Eye (tissue), 1 donor: ENCODE data around the gene ABRACL.
"Not testable (repeated sequence)": the region's sequence is repeated elsewhere in the genome, so short reads cannot be mapped to it uniquely, and the experiment has no call there.

ENCODE experiments used
- DNase-seq: peaks from one replicate; pipeline ENCODE4 v3.0.0-alpha.2; 2015

ABRACL gene

DNA sequence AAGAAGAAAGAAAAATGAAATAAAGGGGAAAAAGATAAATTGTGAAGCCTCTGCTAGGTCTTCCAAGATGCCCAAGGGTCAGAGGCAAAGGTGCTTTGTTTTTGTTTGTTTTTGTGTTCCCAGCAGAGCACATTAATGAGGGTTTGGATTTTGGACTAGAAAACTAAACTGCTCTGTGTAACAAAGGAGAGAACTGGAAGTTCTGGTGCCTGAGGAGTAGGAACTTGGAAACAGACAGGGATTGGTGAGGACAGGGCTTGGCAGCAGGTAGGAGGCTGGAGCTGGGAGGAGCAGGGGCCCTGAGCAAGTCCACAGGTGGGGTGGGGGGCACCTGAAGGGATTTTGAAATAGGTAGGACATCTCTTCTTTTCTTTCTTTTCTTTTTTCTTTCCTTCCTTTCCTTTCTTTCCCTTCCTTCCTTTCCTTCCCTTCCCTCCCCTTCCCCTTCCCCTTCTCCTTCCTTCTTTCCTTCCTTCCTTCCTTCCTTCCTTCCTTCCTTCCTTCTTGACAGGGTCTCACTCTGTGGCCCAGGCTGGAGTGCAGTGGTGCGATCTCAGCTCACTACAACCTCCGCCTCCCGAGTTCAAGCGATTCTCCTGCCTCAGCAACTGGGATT, 15.3 kb upstream of the ABRACL start:
- no peak for DNase-seq

DNA sequence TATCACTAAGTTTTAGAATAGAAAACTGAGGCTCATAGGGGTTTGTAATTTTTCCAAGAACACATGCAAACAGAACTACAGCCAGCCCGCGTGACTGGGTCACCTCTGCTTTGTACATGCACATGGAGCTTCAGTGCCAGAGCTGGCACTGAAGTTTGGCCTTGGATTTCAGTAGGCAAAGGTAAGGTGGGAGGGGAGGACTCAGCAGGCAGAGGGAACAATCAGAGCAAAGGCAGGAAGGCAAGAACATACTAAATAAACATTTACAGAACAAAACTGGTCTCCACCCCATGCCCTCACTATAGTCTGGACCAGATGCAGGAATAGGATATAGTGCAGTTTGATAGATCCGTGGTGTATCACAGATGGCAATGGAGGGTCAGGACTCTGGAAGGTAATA, 13.6 kb upstream of the ABRACL start:
- DNase-seq = no peak

DNA sequence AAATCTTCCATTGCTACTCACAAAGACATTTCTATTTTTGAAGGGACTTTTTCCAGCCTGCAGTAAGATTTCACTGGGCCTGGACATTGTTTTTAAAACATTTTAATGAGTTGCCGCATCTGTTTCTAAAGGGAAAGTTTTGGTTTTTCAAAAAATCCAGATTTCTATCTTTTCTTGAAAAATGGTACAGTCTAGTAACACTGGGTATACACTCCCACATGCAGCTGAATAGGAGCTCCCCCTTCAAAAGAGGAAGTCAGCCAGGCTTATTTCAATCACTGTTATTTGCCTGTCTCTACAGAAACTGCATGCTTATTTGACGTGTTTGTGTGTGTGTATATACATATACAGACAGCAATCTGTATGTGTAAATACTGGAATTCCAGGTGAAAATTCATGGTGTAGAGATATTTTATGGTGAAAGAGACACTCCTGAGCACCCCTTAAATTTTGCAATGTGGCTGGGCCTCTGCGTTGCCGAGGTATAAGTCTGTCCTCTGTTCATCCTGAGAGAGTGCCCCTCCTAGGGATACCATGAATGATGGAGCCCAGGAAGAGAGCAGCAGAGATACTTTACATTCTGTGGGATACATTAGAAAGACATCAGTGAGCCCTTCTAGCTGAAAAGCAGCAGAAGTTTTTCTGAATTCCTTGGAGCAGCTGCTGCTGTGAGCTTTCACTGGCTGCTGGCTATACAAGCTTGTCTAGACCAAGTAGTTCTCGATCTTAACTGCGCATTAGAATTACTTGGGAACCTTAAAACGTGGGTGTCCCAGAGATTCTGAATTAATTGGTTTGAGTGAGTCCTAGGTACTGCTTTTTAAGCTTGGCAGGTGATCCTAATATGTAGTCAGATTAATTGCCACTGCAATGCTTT, 12.0 kb upstream of the ABRACL start:
- DNase-seq = peak; percentile 59

DNA sequence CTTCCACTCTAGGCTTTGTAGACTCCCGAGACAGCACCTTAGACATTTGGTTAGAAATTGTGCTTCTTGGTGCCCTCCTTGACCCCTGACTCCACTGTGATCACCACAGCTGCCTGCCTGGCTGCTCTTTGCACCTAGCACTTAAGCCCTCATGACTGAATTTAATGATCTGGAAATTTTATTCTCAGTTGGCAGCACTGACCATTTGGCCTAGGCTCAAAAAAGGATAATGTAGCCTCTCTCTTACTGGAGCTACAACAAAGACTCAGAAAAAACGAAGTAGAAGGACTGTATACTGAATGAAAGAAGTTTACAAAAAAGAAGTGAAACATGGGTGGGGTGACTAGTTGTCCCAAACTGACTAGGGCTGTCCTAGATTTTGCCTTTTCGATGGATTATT, 11.3 kb upstream of the ABRACL start:
- no peak for DNase-seq

DNA sequence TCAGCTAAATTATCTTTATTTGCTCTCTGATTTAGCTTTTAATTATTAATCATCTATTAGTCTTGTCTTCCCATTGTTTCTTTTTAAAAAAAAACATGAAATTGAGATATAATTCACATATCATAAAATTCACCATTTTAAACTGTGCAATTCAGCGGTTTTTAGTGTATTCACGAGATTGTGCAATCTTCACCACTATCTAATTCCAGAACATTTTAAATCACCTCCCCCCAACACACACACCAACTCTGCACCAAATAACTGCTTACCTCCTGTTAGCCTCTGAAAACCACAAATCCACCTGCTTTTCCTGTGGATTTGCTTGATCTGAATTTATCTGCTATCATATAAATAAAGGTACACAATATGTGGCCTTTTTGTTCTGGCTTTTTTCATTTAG, 8.8 kb upstream of the ABRACL start:
- DNase-seq = no peak

DNA sequence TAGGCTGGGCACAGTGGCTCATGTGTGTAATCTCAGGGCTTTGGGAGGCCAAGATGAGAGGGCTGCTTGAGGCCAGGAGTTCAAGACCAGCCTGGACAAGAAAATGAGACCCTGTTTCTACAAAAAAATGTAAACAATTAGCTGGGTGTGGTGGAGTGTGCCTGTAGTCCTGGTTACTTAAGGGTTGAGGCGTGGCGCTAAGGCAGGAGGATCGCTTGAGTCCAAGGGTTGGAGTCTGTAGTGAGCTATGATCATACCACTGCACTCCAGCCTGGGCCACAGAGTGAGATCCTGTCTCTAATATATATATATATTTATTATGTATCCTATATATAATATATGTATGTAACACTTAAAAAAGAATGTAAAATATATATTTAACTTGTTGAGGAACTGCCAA, 7.9 kb upstream of the ABRACL start:
- no peak for DNase-seq

DNA sequence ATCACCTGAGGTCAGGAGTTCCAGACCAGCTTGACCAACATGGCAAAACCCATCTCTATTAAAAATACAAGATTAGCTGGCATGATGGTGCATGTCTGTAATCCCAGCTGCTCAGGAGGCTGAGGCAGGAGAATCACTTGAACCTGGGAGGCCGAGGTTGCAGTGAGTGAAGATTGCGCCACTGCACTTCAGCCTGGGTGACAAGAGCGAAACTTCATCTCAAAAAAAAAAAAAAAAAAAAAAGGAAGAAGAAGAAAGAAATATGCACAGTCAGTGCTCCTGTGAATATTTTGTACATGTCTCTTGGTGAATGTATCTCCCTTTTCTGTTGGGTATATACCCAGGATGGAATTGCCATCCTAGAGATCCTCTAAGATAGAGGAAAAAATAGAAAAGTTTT, 3.1 kb upstream of the ABRACL start:
- DNase-seq = not testable (repeated sequence)

DNA sequence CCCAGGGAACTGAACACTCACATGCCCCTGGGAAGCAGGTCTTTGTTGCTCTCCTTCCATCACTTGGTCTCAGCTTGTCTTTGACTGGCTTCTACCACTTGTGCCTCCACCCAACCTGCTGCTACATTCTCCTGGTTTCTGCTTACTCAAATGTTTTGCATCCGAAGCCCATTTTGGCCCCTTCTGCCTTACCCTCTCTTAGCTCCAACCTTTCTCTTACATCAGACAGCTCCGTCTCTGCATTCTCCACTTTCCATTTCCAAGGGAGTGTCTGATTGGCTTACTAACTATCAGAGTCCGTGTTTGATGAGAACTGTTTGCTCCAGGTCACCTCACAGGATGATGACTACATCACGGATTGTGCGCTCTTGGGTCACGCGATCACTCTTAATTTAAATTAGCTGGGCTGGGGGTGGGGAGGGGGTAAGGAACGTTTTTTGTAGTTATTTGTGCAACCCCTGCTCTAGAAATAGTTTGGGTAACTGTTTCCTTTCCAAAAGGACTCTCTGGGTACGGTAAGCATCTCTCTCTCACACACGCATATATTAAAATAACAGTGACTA, 844 bp upstream of the ABRACL start:
- peak; percentile 80 for DNase-seq

DNA sequence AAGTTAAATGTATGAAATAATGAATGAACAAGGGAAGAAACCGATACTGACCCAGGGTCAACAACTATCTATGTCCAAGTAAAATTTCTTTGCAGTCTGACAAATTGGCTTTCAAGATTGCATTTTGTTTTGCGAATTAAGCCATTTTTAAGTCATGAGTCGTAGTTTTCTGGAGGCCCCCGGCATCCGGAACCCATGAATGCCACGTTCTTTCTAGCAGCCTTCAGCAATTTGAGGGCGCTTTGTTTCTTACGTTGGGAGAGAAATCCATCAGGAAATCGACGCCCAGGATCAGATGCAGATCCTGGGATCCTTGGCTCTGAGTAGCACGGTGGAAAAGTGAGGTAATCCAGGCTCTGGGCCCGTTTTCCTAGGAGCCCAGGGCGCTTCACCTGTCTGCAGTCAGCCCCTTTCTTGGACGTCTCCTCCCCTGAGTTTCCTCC, 309 bp upstream of the ABRACL start:
- no peak for DNase-seq

DNA sequence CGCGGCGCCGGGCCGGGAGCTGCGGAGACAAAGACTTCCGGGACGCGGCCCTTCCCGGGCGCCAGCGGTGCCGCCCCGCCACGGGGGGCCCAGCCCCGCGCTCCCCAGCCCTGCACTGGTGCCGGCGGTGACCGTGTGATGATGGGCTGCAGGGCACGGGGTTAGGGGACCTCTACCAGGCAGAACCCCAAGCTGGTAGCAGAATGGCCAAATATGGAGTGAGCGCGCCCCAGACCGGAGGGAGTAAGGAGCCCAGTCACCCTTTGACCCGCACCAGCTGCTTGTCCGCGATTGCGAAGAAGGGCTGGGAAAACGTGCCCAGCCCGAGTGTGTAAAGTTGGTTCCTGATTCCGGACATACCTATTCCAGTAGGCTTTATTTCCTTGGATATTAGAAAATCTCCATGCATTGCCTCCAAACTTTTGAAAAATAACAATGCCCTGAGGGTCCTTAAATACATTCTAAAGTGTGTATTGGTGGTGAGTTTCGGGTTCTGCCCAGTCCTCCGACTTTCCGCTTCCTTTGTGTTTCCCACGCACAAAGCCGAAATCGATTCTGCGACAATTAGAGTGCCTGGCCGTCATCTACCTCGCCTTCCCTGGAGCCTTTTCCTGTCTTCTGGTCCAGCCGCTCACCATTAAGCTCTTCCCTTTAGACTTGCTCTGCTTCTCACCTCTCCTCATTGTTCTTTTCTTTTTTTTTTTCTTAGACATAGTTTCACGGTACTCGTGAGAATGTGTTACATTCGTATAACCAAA, 1.1 kb downstream of the ABRACL start:
- DNase-seq = peak; percentile 89

DNA sequence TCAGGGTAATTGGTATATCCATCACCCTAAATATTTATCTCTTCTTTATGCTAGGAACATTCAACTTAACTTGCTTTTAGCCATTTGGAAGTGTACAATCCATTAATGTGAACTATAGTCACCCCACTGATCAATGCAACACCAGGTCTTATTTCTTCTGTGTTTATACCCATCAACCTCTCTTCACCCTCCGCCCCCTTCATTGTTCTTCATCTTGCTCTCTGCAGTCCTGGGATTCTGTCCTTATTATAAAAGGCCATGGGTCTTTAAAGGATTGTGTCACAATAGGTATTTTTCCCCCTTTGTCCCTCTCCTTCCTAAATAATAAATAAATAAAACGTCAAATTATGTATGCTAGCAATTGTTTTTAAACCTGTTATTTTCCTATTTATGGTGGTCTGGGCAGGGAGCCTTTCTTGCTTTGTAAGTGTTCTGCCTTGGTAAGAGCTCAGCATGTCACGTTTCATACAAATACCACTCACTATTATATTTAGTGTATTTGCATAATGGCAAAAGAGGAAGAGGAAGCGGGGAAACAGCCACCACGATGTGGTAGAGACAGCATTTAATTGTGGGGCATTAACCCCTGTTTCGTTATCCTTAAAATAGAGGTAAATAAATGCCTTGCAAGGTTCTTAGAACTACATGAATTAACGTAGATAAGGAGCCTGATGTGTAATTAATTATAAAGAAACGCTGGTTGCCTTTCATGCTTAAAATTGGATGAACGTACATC, 1.9 kb downstream of the ABRACL start:
- no peak for DNase-seq

DNA sequence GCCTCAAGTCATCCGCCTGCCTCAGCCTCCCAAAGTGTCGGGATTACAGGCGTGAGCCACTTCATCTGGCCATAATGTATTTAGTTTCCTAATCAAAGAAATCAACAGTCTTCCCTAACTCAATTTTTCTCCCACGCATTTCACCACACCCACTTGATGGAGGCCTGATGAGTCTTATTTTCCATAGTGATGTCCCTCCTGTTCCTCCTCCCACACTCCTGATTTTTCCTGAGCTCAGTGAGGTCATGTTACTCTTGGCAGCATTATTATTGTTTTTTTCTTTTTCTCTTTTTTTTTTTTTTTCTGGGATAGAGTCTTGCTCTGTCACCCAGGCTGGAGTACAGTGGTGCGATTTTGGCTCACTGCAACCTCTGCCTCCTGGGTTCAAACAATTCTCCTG, 8.9 kb downstream of the ABRACL start:
- DNase-seq = no peak

DNA sequence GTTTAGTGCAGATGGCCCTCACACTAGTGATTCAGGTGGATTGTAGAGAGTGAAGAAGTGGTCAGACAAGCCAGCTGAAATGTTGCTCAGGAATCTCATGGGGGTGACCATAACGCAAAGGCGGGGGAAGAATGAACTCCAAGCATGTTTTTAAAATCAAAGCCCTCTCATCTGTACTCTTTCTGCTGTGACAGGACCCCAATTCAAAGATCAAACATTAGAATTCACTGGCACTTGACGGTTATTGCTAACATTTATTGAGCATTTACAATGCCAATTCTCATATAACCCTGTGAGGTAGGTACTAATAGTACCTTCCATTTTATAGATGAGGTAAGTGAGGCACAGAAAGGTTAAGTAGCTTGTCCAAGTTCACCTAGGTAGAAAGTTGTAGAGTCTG, 15.7 kb downstream of the ABRACL start:
- DNase-seq = no peak

DNA sequence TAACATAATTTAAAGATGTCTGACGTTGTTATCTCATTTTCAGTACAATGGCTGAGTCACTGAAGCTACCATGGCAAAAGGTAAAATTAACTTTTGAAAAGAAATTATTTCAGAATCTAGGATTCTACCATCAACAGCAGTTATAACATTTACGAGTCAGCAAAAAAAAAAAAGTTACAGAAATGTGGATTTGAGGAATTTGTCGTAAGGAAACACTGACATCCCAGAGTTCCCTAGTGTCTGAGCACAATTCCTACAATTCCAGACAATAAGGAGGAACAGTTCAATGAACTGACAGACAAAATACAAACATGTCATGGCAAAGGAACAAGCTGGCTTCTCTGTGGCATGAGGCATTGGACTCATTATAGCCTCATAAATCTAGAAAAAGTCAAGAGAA, 19.1 kb downstream of the ABRACL start:
- no peak for DNase-seq

DNA sequence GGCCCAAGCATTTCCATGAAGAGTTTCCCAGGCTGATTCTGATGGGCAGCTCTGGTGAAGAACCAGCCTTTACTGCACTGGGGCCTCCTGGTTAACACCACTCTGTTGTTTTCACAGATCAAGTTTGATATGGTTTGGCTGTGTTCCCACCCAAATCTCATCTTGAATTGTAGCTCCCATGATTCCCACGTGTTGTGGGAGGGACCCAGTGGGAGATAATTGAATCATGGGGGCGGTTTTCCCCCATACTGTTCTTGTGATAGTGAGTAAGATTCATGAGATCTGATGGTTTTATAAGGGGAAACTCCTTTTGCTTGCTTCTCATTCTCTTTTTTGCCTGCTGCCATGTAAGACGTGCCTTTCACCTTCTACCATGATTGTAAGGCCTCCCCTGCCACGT, 20.4 kb downstream of the ABRACL start:
- DNase-seq = not testable (repeated sequence)

DNA sequence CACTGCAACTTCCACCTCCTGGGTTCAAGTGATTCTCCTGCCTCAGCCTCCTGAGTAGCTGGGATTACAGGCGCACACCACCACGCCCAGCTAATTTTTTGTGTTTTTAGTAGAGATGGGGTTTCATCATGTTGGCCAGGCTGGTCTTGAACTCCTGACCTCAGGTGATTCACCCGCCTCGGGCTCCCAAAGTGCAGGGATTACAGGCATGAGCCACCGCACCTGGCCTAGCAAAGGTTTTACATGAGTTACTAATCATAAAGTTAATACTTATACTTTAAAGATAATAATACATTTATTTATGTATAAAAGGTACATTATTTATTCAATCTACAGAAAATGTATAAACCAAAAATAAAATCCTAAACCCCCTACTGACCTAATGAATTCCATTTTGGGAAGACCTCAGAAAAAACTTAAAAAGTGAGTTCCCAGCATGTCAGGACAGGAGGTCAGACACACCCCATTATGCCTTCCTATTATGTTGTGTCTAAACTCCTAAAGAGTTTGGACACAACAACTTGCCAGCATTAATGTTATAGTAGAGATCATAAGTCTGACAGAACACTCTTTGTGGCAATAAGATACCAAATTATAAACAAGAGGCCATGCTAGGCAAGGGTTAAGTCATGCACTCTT, 21.7 kb downstream of the ABRACL start:
- not testable (repeated sequence) for DNase-seq

DNA sequence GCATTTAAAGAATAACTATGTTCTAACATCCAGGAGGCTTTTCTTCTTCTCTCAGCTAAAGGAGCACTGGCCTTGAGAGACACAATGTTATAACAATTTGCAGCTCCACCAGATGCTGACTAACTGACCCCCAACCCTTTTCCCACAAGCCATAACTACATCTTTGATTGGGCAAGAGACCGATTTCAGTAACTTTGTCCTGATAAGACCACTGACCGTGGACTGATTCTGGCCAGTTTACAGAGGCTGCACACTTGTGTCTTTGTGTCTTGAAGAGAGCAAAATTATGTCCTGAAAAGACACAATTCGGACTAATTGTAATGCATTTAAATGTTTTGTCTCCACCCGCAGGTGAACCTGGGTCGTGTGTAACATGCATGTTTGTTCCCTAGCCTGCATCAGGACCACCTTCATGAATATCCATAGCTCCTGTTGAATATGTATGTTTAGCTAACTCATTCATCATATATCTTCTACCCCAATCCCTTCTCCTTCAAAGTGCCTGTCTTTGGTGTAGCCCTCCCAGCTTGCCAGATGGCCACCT, 22.3 kb downstream of the ABRACL start:
- DNase-seq = no peak

DNA sequence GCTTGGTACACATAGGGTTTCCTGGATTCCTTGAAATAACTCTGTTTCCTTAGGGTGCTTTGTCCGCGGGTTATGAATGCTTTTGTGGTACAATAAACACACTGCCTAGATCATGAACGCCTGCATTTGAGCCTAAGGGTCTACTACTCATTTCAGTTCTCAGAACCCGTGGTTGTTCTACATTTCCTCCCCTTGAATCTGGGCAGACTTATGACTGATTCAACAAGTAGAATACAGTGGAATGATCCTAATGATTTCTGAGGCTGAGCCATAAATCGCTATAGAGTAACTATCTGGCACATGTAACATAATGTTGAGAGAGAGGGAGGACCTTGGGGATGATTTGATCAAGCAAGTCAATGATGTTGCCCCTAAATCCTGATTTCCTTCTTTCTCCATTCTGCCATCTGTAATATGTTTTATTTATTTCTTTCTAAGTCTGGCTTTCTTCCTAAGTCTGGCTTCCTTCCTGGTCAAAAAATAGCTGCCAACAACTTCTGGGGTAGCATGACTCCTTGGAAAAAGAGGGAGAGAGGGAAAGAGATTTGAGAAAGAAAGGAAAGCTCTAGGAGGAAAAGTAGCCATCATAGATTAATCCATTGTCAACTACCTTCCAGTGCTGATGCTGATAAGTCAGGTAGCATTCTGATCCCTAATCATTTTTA, 23.0 kb downstream of the ABRACL start:
- DNase-seq = no peak

DNA sequence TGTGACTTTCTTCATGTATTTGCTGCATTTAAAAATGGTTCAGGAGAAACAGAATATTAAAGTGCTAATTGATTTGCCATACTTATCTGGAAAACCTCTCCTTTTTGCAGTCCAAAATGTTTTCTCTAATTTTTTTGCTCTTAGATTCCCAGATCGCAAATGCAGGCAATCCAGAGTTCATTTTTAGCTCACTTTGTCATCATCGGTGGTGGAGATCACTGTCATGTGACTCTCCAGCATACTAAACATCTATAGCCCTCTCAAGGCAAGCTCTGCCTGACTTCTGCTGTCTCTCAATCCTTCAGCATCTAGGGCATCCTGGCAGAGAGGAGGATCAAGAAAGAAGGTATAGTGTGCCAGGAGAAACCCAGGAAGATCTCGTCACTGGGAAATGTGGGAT, 24.8 kb downstream of the ABRACL start:
- DNase-seq = no peak

DNA sequence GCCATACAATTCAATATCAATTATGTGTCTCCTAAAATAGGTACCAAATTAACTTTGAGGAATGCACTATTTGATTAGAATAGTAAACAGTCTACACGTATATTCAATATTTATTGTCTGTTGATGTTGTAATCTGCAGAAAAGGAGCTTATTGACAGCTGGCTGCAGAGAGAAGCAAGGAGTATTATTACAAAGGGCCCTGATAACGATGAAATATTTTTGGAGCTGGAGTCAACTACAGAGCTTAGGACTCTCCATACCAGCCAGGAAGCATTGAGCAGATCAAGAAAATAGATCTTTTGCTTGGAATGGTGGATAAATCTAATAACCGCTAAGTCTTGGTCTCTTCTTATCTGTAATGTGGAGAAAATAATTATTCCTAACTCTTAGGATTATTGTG, 25.5 kb downstream of the ABRACL start:
- DNase-seq = no peak

DNA sequence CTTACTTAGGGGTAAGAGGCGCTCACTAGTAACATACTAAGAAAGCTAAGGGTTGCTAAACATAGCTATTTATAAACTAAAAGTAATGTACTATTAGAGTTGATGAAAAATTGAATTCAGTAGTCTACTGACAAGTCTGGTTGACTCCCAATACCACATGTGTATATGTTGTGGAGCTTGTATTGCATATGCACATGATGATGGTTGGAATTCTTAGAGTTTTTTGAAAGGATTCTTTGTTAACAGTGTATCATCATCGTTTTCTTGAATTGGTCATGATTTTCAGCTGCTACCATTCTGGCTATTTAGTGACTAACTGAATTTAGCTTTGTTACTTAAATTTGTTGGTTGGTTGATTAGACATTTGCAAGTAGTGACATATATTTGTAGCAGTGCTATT, 27.2 kb downstream of the ABRACL start:
- DNase-seq = no peak
